ENCODE data around the gene AOAH.

AOAH gene

DNA sequence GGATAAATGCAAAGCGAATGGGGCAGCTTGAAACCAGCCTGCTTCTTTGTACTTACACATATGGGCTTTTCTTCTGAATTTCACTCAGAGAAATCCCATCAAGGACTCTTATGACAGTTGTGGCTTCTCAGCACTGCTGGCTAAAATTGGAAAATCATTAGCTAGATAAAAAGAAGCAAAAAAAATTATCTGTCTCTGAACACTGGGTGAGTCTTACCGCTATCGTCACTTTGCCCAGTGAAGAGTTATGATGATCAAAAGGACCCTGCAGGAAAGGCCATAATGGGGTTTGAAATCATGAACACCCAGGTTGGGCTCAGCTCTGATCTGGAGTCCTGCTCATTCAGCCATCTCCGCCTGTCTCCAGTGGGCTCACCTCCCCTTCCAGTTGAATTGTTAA is 34.3 kb downstream of the AOAH start:
- DNase-seq (ENCODE audit: low read depth, low spot score), result no peak
- CTCF ChIA-PET, result interaction anchor here (2.1 kb wide), 1 partner anchor 20 kb away, joined by 13 read pairs; no protein-coding TSS in a partner anchor
- TF ChIP-seq, protein P1, sequence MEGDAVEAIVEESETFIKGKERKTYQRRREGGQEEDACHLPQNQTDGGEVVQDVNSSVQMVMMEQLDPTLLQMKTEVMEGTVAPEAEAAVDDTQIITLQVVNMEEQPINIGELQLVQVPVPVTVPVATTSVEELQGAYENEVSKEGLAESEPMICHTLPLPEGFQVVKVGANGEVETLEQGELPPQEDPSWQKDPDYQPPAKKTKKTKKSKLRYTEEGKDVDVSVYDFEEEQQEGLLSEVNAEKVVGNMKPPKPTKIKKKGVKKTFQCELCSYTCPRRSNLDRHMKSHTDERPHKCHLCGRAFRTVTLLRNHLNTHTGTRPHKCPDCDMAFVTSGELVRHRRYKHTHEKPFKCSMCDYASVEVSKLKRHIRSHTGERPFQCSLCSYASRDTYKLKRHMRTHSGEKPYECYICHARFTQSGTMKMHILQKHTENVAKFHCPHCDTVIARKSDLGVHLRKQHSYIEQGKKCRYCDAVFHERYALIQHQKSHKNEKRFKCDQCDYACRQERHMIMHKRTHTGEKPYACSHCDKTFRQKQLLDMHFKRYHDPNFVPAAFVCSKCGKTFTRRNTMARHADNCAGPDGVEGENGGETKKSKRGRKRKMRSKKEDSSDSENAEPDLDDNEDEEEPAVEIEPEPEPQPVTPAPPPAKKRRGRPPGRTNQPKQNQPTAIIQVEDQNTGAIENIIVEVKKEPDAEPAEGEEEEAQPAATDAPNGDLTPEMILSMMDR (IDR thresholded peaks at IDR 0.05; ENCODE audit: insufficient read depth, low read length, missing control alignments), result no peak
- POLR2A ChIA-PET, result no interaction called here
- no peak overlapping the region for H3K4me3 ChIP-seq (ENCODE audit: low read depth, low read length)

DNA sequence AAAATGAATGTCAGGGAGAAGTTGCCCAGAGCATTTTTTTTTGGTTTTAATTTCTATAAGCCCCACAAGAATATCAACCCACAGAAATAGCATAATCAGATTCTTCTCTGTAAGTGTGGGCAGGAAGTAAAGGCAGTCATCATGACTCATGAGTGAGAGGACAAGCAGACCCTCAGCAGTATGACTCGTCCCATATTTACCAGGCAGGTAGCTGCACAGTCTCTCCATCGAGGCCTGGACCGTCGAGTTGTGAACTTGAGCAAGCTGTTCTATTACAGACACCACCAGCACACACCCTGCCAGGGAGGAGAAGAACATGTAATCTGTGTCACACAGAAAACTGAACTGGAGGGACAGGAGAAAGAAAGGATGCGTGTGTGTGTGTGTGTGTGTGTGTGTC is 37.8 kb downstream of the AOAH start:
- ChIA-PET CTCF (interaction anchor here (0.8 kb wide), 1 partner anchor 15 kb away, joined by 3 read pairs; no protein-coding TSS in a partner anchor), POLR2A (no interaction called here)
- TF ChIP-seq, protein P1 (IDR thresholded peaks at IDR 0.05; ENCODE audit: insufficient read depth, low read length, missing control alignments), result no peak
- DNase-seq (ENCODE audit: low read depth, low spot score), result no peak
- no peak overlapping the region for H3K4me3 ChIP-seq (ENCODE audit: low read depth, low read length)

DNA sequence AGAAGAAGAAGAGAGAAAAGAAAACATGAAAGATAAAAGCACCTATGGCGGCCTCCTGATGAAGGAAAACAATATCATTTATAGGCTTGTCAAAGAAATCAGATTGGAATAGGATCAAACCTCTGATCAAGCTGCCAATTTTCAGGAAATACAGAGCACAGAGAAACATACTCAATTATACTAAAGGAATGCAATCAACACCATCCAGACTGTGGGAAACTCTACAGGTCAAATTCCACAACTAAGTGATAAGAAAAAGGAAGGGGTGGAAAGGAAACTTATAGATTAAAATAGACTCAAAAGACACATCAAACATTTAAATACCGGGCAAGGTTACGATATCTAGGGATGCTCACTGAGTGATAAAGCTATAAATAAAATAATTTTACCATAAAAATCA is 39.3 kb downstream of the AOAH start:
- TF ChIP-seq, protein P1 (IDR thresholded peaks at IDR 0.05; ENCODE audit: insufficient read depth, low read length, missing control alignments), result no peak
- H3K4me3 ChIP-seq (ENCODE audit: low read depth, low read length), result no peak overlapping the region
- CTCF ChIA-PET, result interaction anchor here (1.1 kb wide), 1 partner anchor 14 kb away, joined by 6 read pairs; no protein-coding TSS in a partner anchor
- POLR2A ChIA-PET, result no interaction called here
- no peak for DNase-seq (ENCODE audit: low read depth, low spot score)

DNA sequence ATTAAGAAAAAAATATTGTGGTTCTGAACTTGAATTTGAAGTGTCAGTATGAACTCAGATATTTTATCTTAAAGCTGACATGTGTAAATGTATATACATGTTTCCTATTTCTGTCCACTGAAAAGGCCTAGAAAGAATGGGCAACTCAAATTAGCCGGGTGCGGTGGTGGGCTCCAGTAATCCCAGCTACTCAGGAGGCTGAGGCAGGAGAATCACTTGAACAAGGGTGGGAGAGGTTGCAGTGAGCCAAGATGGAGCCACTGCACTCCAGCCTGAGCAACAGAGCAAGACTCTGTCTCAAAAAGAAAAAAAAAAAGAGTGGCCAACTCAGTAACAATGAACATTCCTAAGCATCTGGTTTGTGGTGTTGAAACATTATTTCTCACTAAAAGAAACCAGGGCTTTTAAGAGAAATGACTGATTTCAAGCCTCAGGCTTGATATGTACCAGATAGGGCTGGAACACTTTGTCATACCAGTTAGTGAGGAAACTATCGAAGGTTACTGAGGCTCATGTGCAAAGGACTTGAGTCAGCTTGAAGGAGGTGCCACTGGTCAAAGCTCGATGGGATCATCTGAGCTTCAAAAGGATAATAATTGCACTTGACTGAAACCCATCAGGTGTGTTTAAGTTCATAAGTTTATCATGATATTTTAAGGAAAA is 40.5 kb downstream of the AOAH start:
- POLR2A ChIA-PET, result no interaction called here

DNA sequence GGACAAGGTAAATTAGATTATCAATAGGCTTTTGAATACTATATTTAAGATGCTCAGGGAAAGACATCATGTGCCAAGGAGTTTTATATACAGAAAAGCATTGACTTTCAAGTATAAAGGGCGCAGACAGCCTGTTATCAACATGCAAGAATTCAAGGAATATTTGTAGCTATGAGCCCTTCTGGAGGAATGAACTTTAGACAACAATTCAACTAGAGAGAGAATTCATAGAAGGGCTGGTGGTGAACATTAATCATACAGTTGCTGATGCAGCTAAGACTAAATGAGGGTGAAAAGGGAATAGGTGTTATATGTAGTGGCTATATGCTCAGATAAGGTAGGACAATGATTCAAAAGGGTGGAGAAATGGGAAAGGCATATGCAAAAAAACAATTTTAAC is 41.2 kb downstream of the AOAH start:
- TF ChIP-seq, protein P1 (IDR thresholded peaks at IDR 0.05; ENCODE audit: insufficient read depth, low read length, missing control alignments), result no peak
- no peak for DNase-seq (ENCODE audit: low read depth, low spot score)
- CTCF ChIA-PET, result interaction anchor here (0.9 kb wide), 1 partner anchor 9 kb away, joined by 3 read pairs; no protein-coding TSS in a partner anchor
- POLR2A ChIA-PET, result no interaction called here
- no peak overlapping the region for H3K4me3 ChIP-seq (ENCODE audit: low read depth, low read length)

More for the DNA sequence above, 40.5 kb downstream of the AOAH start:
- no peak for DNase-seq (ENCODE audit: low read depth, low spot score)
- no peak overlapping the region for H3K4me3 ChIP-seq (ENCODE audit: low read depth, low read length)
- TF ChIP-seq, protein P1 (IDR thresholded peaks at IDR 0.05; ENCODE audit: insufficient read depth, low read length, missing control alignments), result no peak
- CTCF ChIA-PET, result interaction anchor here (0.9 to 1.1 kb wide), 2 partner anchors 10 to 13 kb away, joined by 3 to 4 read pairs; no protein-coding TSS in a partner anchor

DNA sequence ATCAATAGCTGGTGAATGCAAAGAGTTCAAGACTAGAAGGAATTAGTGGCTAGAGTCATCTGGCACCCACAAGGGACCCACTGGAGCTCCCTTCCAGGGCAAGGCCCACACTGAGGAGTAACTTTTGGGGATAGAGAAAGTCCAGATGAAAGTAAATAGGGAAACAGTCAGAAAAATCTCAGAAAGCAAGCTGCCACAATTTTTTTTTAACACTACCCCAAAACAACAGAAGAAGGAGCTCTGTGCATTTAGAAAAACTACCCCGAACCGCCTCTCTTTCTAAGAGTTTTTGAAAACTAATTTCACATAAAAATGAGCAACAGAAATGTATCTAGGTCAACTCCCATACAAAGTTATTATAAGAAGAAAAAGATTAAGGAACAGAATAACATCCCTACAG is 42.2 kb downstream of the AOAH start:
- TF ChIP-seq, protein P1 (IDR thresholded peaks at IDR 0.05; ENCODE audit: insufficient read depth, low read length, missing control alignments), result no peak
- POLR2A ChIA-PET, result no interaction called here
- no peak overlapping the region for H3K4me3 ChIP-seq (ENCODE audit: low read depth, low read length)
- CTCF ChIA-PET, result interaction anchor here (3.1 to 3.5 kb wide), 2 partner anchors 12 to 194 kb away, joined by 12 to 46 read pairs; no protein-coding TSS in a partner anchor
- DNase-seq (ENCODE audit: low read depth, low spot score), result no peak

Data from AG04449 (cell line).